COR-L47 (cell line): ENCODE results near the gene HOXA5.
A peak's percentile ranks its signal among the peaks of the same experiment; 100 is the strongest.

Experiments used
- DNase-seq: peaks from one replicate; lab custom pipeline; 2025; lab: John Stamatoyannopoulos, UW

The HOXA5 gene

DNA sequence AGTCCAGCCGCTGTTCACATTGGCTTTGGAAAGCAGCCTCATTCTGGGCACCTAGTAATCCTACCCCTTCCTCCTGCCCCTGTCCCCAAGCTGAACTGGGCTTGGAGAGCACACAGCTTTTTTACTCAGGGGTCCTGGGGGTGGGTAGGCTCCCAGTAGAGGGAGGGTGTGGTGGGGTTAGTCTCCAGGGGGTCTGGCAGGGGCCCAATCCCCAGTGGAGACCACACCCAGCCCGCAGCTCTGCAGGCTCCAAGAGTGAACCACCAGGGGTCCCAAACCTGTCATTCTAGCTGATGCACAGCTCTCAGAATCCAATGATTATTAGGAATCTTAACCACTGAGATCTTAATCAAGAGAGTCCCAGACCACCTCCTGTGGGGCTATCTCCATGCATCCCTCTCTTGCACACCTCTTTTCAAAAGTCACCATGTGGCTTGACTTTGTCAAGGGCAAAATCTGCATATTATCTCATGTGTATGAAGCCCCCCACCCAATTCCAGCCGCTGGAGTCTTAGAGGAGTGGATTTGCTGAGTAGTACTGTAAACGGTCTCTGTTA lies 38.9 kb upstream of the HOXA5 start:
- peak; percentile 18 for DNase-seq

GRCh38 chr7:27181795-27182275 lies 38.4 kb upstream of the HOXA5 start:
- no peak for DNase-seq

- DNase-seq = no peak
Observed at GRCh38 chr7:27180431-27181420, 37.2 kb upstream of the HOXA5 start.

DNA sequence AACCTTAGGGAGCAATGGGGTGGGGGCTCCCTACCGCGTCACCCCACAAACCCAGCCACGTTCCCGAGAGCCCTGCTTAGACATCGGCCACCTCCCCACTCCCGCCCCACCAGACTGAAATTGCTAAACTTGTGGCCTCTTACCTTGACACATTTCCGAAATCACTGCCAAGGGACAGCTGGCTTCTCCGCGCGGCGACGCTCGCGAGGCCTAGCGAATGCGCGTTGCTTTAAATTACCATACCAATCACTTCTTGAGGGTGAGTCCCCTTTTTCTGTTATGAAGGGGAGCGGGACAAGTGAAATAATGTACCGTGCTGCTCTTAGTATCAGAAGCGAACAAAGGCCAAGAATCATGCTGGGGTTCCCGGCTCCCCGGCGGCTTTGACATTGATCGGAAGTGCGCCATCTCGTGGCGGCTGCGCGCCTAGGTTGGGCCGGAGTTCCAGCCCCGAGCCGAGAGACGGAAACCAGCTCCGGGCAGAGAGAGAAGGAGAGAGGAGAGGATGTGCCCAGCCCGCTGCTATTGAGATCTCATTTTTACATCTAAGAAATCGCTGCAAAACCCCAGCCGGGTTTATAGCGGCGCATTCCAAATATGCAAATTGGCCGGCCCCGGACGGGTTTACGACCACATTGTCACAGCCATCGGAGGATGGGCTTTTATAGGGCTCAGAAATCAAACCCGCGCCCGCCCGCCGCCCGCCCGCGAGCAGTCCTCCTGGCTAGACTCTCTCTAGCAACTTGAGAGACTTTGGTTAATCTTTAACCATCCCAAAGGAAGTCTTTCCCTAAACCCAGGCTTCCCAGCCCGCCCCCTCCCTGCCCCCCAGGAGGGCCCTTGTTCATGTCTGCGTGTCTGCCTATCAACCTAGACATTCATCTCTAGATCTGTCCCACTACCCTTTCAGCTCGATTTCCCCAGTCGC lies 36.3 kb upstream of the HOXA5 start:
- no peak for DNase-seq

DNA sequence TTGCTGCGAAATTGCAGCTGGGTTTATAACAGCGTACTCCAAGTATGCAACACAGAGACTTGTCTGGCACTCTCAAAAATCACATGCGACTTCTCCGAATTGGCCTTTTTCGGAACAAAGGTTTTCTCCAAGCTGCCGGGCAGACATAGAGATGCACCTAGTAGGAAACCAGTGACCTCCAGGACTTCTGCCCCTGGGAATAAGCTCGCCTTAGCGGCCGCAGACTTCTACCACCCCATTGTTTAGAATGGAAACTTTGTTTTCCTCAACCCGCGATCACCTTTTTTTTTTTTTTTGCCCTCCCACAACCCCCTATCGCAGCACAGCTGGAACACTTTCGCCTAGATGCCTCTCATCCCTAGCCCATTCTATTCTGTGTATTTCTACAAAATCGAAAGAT lies 35.5 kb upstream of the HOXA5 start:
- no peak for DNase-seq

- no peak for DNase-seq
Observed at GRCh38 chr7:27178366-27178765, 34.9 kb upstream of the HOXA5 start.

DNA sequence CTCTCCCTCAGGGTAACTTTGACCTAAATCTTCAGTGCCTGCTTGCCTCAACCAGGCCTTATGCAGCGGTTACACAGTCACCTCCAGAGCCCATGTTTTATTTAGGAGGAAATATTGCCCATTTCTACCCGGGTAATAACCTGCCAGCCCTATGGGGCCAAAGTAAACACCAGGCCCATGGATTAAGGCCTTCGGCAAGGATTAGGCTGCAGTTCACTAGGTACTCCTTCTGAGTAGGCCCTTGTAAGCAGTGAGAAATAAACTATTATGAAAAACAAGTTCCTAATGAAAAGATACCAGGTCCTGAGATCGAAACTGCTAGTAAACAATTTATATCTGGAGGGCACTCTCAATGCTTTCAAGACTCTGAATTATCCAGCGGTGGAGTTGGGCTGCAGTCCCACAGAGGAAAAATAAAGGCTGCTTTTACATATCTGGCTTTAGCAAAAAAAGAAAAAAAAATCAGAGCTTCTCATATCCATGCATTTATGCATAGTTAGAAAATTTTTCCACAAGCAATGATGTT lies 34.4 kb upstream of the HOXA5 start:
- DNase-seq = no peak

GRCh38 chr7:27176962-27177794 lies 33.7 kb upstream of the HOXA5 start:
- DNase-seq = no peak

- no peak for DNase-seq
Observed at GRCh38 chr7:27176524-27176845, 33.0 kb upstream of the HOXA5 start.

- no peak for DNase-seq
Observed at GRCh38 chr7:27175626-27176523, 32.4 kb upstream of the HOXA5 start.

- DNase-seq = no peak
Observed at GRCh38 chr7:27174874-27175625, 31.6 kb upstream of the HOXA5 start.

DNA sequence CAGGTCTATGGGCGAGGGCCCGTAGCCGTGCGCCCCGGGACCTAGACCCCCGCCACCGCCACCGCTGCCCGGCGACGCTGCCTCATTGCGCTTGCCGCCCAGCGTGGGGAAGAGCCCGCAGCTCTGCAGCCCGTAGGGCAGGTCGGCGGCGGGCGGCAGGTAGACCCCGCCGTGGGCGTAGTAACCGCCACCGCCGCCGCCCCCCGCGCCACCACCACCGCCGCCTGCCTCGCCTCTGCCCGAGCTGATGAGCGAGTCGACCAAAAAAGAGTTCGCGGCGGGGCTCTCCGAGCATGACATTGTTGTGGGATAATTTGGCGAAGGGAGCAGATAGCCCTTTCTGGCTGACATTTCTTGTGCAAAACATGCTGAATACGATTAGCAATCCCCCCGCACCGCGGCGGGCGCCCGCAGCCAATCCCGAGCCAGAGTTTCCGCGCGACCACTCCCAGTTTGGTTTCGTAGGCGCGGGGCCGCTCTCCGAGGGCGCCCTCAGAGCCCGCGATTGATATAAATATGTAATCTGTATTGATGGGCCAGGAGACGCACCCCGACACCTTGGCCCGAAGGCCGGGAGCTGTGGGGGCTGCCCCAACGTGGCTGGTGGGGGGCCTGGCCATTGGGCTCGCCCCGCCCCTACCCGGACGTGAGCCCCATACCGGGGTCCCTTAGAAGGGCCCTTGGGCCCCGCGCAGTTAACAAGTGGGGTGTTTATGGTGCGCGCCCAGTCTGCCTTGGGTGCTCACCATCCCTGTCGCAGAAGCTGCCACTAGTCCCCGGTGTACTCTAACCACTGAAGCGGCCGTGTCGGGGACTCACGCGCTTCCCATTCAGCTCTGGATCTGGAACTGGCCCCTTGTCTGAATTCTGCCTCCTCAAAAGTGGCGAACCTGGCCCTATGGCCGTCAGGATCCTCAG lies 30.7 kb upstream of the HOXA5 start, which contains the start of gene HOXA10:
HOXA10 (minus strand) TSS at position 365 of the 918 bp plus-strand sequence; CDS start at position 351, 14 bp downstream.
- peak; percentile 36 for DNase-seq

- DNase-seq = peak; percentile 64
Observed at GRCh38 chr7:27173511-27173955, 30.1 kb upstream of the HOXA5 start.

- peak; percentile 74 for DNase-seq
Observed at GRCh38 chr7:27172823-27173510, 29.5 kb upstream of the HOXA5 start.

GRCh38 chr7:27172315-27172774 lies 28.9 kb upstream of the HOXA5 start:
- DNase-seq = no peak

GRCh38 chr7:27171637-27172314 lies 28.3 kb upstream of the HOXA5 start:
- DNase-seq = peak; percentile 50

GRCh38 chr7:27171325-27171636 lies 27.8 kb upstream of the HOXA5 start:
- no peak for DNase-seq
